CD4-positive, alpha-beta T cell (primary cell): ENCODE results near the gene CFAP157. TPM values are rescaled to one million over a fixed set of nuclear protein-coding genes. Genes with fewer than 3 reads are reported as not detected.

Source experiments
- ATAC-seq: fragments of 200-7000 bp; cut with Tn5 transposase; one replicate; pipeline ENCODE4 v1.10.0; 2022; ENCODE audit warnings: mild to moderate bottlenecking; ENCODE audit not compliant: poor library complexity
- CTCF ChIA-PET: fragments of 350-600 bp; sonication (Branson Sonifier 250); formaldehyde crosslinking; loops from one replicate; lab custom pipeline; 2021; ENCODE audit warnings: antibody characterized with exemption, inconsistent platforms; lab: Charles Lee
- POLR2A ChIA-PET: fragments of 350-600 bp; sonication (Branson Sonifier 250); formaldehyde crosslinking; loops from one replicate; lab custom pipeline; 2021; ENCODE audit warnings: antibody characterized with exemption, inconsistent platforms; lab: Charles Lee
- DNase-seq, 14 experiments: peaks; one replicate each; pipeline ENCODE4 v3.0.0-alpha.2; 2013 to 2020; ENCODE audit warnings: mixed read lengths in 2 of 14
- H3K27ac ChIP-seq, 2 donors: one replicate each; pipeline versions ENCODE4 v1.5.1 to v1.7.0; 2013; ENCODE audit warnings: low read length in 2 of 2, low read depth in 1 of 2, mild to moderate bottlenecking in 1 of 2
- H3K27me3 ChIP-seq, 2 experiments: 1 replicate in 1 of 2; 2 replicates in 1 of 2; pipeline versions ENCODE4 v1.6.1 to v1.7.0; 2013; ENCODE audit warnings: low read length in 2 of 2, control low read depth in 1 of 2, mild to moderate bottlenecking in 1 of 2, moderate library complexity in 1 of 2; ENCODE audit not compliant: insufficient read depth in 2 of 2, control insufficient read depth in 1 of 2
- H3K36me3 ChIP-seq: one replicate; pipeline ENCODE4 v1.6.1; 2013; ENCODE audit warnings: low read length, control low read depth; ENCODE audit not compliant: insufficient read depth
- H3K4me1 ChIP-seq: one replicate; pipeline ENCODE4 v1.6.1; 2013; ENCODE audit warnings: low read length, control low read depth; ENCODE audit not compliant: insufficient read depth
- H3K4me3 ChIP-seq: one replicate; pipeline ENCODE4 v1.5.1; 2013; ENCODE audit warnings: mild to moderate bottlenecking, low read length, moderate library complexity
- H3K9me3 ChIP-seq, 2 experiments: 1 replicate in 1 of 2; 2 replicates in 1 of 2; pipeline versions ENCODE4 v1.6.1 to v1.7.0; 2013; ENCODE audit warnings: low read length in 2 of 2, mild to moderate bottlenecking in 2 of 2, control low read depth in 1 of 2, moderate library complexity in 1 of 2; ENCODE audit not compliant: control insufficient read depth in 1 of 2, insufficient read depth in 1 of 2
- H3K27ac Mint-ChIP-seq: one replicate; pipeline ENCODE4 v1.8.0; 2020; ENCODE audit warnings: mixed read lengths
- H3K27me3 Mint-ChIP-seq: one replicate; pipeline ENCODE4 v1.8.0; 2021; ENCODE audit warnings: mixed read lengths
- H3K36me3 Mint-ChIP-seq: one replicate; pipeline ENCODE4 v1.8.0; 2021; ENCODE audit warnings: low read depth, mixed read lengths
- H3K4me1 Mint-ChIP-seq: one replicate; pipeline ENCODE4 v1.8.0; 2021; ENCODE audit warnings: low read depth, mixed read lengths
- H3K4me3 Mint-ChIP-seq: one replicate; pipeline ENCODE4 v1.8.0; 2020; ENCODE audit warnings: mild to moderate bottlenecking, mixed read lengths
- H3K9me3 Mint-ChIP-seq: one replicate; pipeline ENCODE4 v1.8.0; 2020; ENCODE audit warnings: mixed read lengths
- intact Hi-C, 2 experiments: fragments of 100-400 bp; cut with DNase I in 1 of 2; cut with micrococcal nuclease in 1 of 2; formaldehyde crosslinking; loops; one replicate each; pipeline versions ENCODE4 v1.15.1 to v1.9.0; 2023 to 2025; cut with DNase I, micrococcal nuclease
- total RNA-seq, 174 experiments: library from RNA in 2 of 174; stranded (reverse) in 2 of 174; gene quantifications; one replicate each; pipeline ENCODE4 v1.2.3 and lab custom pipeline; 2021 to 2026
- TF ChIP-seq, protein P1 (sequence below): fragments of 200-600 bp; IDR thresholded peaks from one replicate; pipeline ENCODE4 v1.8.0; 2022; ENCODE audit warnings: antibody characterized with exemption, mild to moderate bottlenecking

Gene CFAP157
- total RNA-seq, 2 experiments from 2014 or later = 0.11 TPM; not detected in 1

DNA sequence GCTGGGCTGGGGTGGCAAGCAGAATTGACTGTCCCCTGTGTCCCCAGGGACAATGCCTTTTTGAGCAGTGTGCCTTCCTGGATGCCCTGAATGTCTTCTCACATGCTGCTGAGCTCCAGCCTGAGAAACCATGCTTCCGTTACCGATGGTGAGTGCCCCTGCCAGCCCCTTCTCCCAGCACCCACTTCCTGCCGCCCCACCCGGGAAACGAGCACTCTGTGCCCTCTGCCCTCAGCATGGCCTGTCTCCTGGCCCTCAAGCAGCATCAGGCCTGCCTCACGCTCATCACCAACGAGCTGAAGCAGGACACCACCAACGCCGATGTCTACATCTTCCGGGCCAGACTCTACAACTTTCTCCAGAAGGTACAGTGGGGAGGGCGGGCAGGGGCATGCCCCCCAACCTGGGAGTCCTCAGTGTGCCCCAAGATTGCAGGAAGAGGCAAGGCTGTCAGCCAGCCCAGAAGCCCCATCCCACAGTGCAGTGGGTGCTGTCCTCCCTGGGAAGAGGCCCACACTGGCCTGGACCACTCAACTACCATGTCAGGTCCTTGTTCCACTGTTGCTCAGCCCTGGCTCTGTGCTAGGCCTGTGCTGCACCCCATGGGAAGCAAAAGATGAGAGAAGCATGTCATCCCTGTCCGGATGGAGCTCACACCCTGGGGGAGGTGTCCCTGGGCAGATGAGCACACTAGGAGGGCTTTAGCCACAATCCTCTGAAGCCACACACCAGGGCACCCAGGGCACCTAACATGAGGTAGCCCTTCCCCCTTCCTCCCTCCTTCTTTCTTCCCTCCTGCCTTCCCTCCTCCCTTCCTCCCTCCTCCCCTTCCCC lies 13.5 kb downstream of the CFAP157 start:
- ATAC-seq = no peak
- Histone ChIP-seq H3K9me3 (no peaks in the 10 kb centered on the region), H3K36me3 (no peaks in the 10 kb centered on the region), H3K27ac (peak overlapping the region in 1 of 2 donors; percentile 44), H3K4me1 (peaks cover 51% of the 10 kb centered on the region), H3K4me3 (peak overlapping the region; percentile 7), H3K27me3 (no peaks in the 10 kb centered on the region)
- peaks cover 5% of the 10 kb centered on the region for H3K36me3 Mint-ChIP-seq
- no peaks in the 10 kb centered on the region for H3K9me3 Mint-ChIP-seq
- intact Hi-C loops = no loop called here
- peak overlapping the region; percentile 74 for H3K27ac Mint-ChIP-seq
- ChIA-PET CTCF (interaction anchor here (0.6 to 3.5 kb wide), 2 partner anchors 14 to 68 kb away, joined by 3 to 10 read pairs; partner anchors contain the start of gene TOR2A), POLR2A (interaction anchor here (0.7 to 1.0 kb wide), 5 partner anchors 9 to 108 kb away, joined by 3 to 5 read pairs (median 3); partner anchors contain the start of genes SH2D3C, STXBP1 and TOR2A)
- H3K4me3 Mint-ChIP-seq = peak overlapping the region; percentile 75
- H3K4me1 Mint-ChIP-seq = peaks cover 21% of the 10 kb centered on the region
- peak in 5 of 14 experiments; percentile 10 to 81 (median 38) for DNase-seq
- H3K27me3 Mint-ChIP-seq = no peaks in the 10 kb centered on the region
- TF ChIP-seq, protein P1, sequence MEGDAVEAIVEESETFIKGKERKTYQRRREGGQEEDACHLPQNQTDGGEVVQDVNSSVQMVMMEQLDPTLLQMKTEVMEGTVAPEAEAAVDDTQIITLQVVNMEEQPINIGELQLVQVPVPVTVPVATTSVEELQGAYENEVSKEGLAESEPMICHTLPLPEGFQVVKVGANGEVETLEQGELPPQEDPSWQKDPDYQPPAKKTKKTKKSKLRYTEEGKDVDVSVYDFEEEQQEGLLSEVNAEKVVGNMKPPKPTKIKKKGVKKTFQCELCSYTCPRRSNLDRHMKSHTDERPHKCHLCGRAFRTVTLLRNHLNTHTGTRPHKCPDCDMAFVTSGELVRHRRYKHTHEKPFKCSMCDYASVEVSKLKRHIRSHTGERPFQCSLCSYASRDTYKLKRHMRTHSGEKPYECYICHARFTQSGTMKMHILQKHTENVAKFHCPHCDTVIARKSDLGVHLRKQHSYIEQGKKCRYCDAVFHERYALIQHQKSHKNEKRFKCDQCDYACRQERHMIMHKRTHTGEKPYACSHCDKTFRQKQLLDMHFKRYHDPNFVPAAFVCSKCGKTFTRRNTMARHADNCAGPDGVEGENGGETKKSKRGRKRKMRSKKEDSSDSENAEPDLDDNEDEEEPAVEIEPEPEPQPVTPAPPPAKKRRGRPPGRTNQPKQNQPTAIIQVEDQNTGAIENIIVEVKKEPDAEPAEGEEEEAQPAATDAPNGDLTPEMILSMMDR = no peak

DNA sequence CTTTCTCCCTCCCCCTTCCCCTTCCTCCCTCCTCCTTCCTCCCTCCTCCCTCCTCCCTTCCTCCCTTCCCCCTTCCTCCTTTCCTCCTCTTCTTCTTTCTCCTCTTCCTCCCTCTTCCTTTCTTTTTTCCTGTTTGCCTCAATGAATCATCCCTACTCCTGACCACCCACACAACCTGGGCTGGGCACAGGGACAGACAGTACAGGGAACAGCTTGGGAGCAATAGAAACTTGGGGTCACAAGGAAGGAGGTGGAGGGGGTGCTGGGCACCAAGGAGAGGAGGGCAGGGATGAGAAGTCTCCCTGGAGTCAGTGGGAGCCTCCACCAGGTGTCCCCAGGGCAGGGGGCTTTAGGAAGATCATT lies 14.1 kb downstream of the CFAP157 start:
- H3K27ac Mint-ChIP-seq = peak overlapping the region; percentile 17
- intact Hi-C loops = no loop called here
- H3K36me3 Mint-ChIP-seq = no peaks in the 10 kb centered on the region
- DNase-seq (no peak), ATAC-seq (no peak)
- peaks cover 15% of the 10 kb centered on the region for H3K4me1 Mint-ChIP-seq
- POLR2A ChIA-PET = interaction anchor here (0.9 kb wide), 1 partner anchor 58 kb away, joined by 3 read pairs; the partner anchor contains the start of gene SH2D3C
- no peaks in the 10 kb centered on the region for H3K9me3 Mint-ChIP-seq
- H3K27me3 ChIP-seq = no peaks in the 10 kb centered on the region
- peaks cover 48% of the 10 kb centered on the region for H3K4me1 ChIP-seq
- no peaks in the 10 kb centered on the region for H3K27me3 Mint-ChIP-seq
- H3K27ac ChIP-seq = no peak overlapping the region
- TF ChIP-seq, protein P1 = no peak
- CTCF ChIA-PET = no interaction called here
- H3K36me3 ChIP-seq = no peaks in the 10 kb centered on the region
- no peak overlapping the region for H3K4me3 ChIP-seq
- H3K4me3 Mint-ChIP-seq = no peak overlapping the region
- H3K9me3 ChIP-seq = no peaks in the 10 kb centered on the region

DNA sequence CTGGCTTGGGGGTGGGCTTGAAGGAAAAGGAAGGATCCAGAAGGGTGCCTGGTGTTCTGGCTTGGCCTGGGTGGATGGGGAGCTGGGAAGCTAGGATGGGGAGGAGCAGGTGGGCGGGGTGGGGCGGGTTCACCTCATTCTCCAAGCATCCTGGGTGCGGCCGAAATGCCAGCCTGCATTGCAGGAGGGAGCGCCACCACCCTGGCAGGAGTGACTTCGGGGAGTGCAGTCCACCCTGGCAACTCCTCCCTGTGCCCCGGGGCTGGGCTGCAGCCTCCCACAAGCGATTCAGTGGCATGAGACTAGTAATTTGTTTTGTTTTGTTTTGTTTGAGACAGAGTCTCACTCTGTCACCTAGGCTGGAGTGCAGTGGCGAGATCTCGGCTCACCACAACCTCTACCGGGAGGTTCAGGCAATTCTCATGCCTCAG lies 14.6 kb downstream of the CFAP157 start:
- intact Hi-C loops = no loop called here
- DNase-seq (peak in 1 of 14 experiments; percentile 42), ATAC-seq (peak; percentile 8)
- H3K27me3 Mint-ChIP-seq = no peaks in the 10 kb centered on the region
- ChIA-PET CTCF (interaction anchor here (0.6 kb wide), 1 partner anchor 14 kb away, joined by 3 read pairs; the partner anchor contains the start of gene TOR2A), POLR2A (interaction anchor here (0.9 kb wide), 1 partner anchor 57 kb away, joined by 3 read pairs; the partner anchor contains the start of gene SH2D3C)
- Histone ChIP-seq H3K27ac (no peak overlapping the region), H3K4me1 (peaks cover 42% of the 10 kb centered on the region), H3K9me3 (no peaks in the 10 kb centered on the region), H3K36me3 (no peaks in the 10 kb centered on the region), H3K27me3 (no peaks in the 10 kb centered on the region), H3K4me3 (no peak overlapping the region)
- peaks cover 10% of the 10 kb centered on the region for H3K4me1 Mint-ChIP-seq
- no peaks in the 10 kb centered on the region for H3K36me3 Mint-ChIP-seq
- peak overlapping the region; percentile 17 for H3K27ac Mint-ChIP-seq
- H3K4me3 Mint-ChIP-seq = no peak overlapping the region
- H3K9me3 Mint-ChIP-seq = no peaks in the 10 kb centered on the region
- TF ChIP-seq, protein P1 = no peak
